ENCODE data around the gene CEP44.

Gene CEP44

DNA sequence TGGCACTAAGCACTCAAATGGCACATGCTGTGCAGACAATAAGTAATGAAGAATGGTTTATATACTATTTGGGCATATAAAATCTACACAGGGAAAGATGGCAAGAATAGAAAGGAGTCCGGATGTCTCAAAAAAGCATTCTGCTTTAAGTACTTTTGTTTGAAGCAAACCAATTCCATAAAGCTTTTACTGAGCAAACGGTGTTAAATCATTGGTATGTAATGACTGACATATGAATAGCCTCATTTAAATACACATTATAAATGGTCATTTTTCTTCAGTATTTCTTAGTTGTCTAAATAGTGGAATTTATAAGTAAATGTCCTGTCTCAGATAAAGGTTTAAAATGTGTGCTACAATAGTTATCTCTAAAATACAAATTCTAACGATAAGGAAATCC is 6.3 kb upstream of the CEP44 start:
- TF ChIP-seq, protein P1, sequence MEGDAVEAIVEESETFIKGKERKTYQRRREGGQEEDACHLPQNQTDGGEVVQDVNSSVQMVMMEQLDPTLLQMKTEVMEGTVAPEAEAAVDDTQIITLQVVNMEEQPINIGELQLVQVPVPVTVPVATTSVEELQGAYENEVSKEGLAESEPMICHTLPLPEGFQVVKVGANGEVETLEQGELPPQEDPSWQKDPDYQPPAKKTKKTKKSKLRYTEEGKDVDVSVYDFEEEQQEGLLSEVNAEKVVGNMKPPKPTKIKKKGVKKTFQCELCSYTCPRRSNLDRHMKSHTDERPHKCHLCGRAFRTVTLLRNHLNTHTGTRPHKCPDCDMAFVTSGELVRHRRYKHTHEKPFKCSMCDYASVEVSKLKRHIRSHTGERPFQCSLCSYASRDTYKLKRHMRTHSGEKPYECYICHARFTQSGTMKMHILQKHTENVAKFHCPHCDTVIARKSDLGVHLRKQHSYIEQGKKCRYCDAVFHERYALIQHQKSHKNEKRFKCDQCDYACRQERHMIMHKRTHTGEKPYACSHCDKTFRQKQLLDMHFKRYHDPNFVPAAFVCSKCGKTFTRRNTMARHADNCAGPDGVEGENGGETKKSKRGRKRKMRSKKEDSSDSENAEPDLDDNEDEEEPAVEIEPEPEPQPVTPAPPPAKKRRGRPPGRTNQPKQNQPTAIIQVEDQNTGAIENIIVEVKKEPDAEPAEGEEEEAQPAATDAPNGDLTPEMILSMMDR (IDR thresholded peaks at IDR 0.05; ENCODE audit: insufficient read depth, low read depth, low read length, missing control alignments): no peak
- H3K4me3 ChIP-seq (ENCODE audit: low read depth, low read length): no peak overlapping the region
- no peak for DNase-seq (ENCODE audit: low read depth)

DNA sequence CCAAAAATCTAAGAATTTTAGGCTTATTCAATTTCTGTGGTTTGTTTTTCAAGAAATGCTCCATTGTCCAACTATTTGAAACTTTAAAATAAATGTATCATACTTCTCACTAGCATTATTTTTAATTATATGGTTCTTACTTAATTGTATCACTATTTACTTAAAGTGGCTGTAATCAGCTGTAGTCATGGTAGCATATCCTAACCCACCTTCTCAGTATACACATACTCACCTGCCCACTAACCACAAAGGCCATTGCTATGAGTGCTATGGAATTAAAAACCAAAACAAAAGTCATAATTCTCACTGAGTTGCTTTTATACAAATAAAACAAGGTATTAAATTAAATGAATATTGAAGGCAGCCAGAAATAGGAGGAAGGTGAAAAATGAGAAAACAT is 5.2 kb upstream of the CEP44 start:
- DNase-seq (ENCODE audit: low read depth): no peak
- H3K4me3 ChIP-seq (ENCODE audit: low read depth, low read length): no peak overlapping the region
- TF ChIP-seq, protein P1 (IDR thresholded peaks at IDR 0.05; ENCODE audit: insufficient read depth, low read depth, low read length, missing control alignments): no peak

DNA sequence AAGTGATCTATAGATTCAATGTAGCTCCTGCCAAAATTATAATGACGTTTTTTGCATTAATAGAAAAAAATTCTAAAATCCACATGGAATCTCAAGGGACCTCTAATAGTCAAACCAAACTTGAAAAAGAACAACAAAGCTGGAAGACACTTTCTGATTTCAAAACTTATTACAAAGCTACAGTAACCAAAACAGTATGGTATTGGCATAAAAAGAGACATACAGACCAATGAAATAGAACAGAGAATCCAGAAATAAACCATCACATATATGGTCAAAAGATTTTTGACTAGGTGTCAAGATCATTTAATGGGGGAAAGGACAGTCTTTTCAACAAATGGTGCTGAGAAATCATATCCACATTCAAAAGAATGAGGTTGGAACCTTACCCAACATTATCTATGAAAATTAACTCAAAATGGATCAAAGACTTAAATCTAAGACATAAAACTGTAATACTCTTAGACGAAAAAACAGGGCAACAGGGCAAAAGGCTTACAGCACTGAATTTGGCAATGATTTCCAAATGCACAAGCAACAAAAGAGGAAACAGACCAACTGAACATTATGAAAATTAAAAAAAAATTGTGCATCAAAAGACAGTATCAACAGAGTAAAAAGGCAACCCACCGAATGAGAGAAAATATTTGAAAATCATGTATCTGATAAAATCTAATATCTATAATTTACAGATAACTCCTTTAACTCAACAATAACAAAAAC is 4.1 kb upstream of the CEP44 start:
- DNase-seq (ENCODE audit: low read depth): no peak
- no peak overlapping the region for H3K4me3 ChIP-seq (ENCODE audit: low read depth, low read length)
- TF ChIP-seq, protein P1 (IDR thresholded peaks at IDR 0.05; ENCODE audit: insufficient read depth, low read depth, low read length, missing control alignments): no peak

DNA sequence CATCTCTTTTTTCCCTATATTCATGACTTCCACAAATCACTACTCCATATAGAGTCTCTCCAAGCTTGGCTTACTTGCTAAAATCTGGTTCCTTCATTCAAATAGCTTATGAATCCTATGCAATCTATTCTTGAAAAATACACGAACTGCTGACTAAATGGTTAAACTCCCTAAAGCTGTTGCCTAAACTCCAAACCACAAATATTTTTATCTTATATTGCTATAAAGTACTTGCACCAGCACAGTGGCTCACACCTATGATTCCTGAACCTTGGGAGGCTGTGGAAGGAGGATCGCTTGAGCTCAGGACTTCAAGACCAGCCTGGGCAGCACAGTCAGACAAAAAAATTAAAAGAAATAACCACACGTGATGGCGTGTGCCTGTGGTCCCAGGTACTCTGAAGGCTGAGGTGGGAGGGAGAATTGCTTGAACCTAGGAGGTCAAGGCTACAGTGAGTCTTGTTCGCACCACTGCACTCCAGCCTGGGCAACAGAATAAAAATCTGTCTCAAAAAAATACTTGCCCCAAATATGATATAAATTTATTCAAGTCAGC is 2.5 kb upstream of the CEP44 start:
- no peak for DNase-seq (ENCODE audit: low read depth)
- no peak overlapping the region for H3K4me3 ChIP-seq (ENCODE audit: low read depth, low read length)
- TF ChIP-seq, protein P1 (IDR thresholded peaks at IDR 0.05; ENCODE audit: insufficient read depth, low read depth, low read length, missing control alignments): no peak

DNA sequence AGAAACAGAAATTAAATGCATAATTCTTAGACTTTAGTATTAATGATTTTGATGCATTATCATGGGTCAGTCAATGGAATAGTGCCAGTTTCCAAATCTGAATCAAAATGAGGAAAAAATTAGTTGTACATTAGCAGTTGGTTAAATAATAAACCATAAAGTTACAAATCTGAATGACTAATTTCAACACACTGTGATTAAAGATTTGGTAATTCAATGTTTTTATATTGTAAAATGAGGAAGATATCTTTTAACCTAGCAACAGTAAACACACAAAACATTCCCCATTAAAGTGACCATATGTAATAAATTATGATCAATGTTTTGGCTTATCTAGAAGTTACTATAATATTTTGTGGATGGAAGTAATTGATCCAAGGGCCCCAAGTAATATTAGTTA is 1.8 kb upstream of the CEP44 start:
- DNase-seq (ENCODE audit: low read depth): no peak
- peak overlapping the region; percentile 84 for H3K4me3 ChIP-seq (ENCODE audit: low read depth, low read length)
- TF ChIP-seq, protein P1 (IDR thresholded peaks at IDR 0.05; ENCODE audit: insufficient read depth, low read depth, low read length, missing control alignments): no peak

DNA sequence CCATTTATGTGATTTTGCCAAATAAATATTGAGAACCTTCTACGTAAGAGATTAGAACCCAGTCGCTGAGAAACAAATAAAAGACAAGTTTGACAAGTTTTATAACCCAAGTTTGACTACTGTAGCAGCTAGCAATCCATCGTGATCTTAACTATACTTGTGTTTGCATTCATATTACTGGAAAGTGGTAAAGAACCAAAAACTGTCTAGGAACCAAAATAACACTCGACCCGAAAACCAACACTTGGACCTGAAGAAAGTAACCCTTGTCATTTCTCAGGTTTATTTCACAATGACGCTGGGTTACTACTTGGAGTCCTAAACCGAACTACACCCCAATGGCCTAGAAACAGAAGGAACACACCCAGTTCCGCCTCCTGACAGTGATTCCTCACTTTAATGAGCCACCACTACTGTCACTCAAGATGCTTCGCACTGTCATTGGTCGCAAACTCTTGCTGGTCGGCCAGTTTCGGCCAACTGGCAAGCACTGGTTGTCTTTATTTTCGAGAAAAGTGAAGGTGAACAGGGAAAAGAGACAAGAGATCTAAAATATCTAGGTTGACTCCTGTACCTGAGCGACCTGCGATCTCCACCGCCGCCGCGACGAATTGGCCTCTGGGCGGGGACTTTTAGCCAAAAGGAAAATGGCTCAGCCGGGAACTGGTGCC is 740 bp upstream of the CEP44 start:
- TF ChIP-seq, protein P1 (IDR thresholded peaks at IDR 0.05; ENCODE audit: insufficient read depth, low read depth, low read length, missing control alignments): no peak
- H3K4me3 ChIP-seq (ENCODE audit: low read depth, low read length): peak overlapping the region; percentile 84
- peak; percentile 94 for DNase-seq (ENCODE audit: low read depth)

Data from GM12865 (cell line).